K562 (cell line): ENCODE data around the gene DDRGK1.

Experiments
- CTCF ChIP-seq, 3 experiments: IDR thresholded peaks in 2 of 3; conservative IDR thresholded peaks in 1 of 3; 2 replicates each; pipeline ENCODE4 v1.5.1; 2011 to 2012; ENCODE audit warnings: low read length in 3 of 3, mild to moderate bottlenecking in 3 of 3, control low read depth in 2 of 3, improper control_type of control experiment in 1 of 3, inconsistent platforms in 1 of 3, low read depth in 1 of 3, mixed read lengths in 1 of 3, moderate library complexity in 1 of 3; ENCODE audit not compliant: insufficient read depth in 2 of 3
- FOXJ3 ChIP-seq: sonication (generic); formaldehyde crosslinking; IDR thresholded peaks from 2 replicates; pipeline ENCODE4 v1.4.0; 2020; ENCODE audit warnings: mild to moderate bottlenecking, missing genetic modification reagents

GRCh38 chr20:3161316-3162079, 43.0 kb downstream of the DDRGK1 start:
- no peak for TF ChIP-seq CTCF (IDR thresholded peaks at IDR 0.05 in 2 of 3, conservative IDR thresholded peaks at IDR 0.05 in 1 of 3; ENCODE audit: insufficient read depth in 2 of 3, low read depth in 1 of 3, low read length in 3 of 3)
- TF ChIP-seq FOXJ3 (CRISPR knock-in tag), result no peak
